ENCODE data around the gene YAF2. TPM values are rescaled to one million over a fixed set of nuclear protein-coding genes. Genes with fewer than 3 reads are reported as not detected.

YAF2 gene
- total RNA-seq, 1 experiment from 2014 or later = 15.0 TPM

- intact Hi-C loops (cut with micrococcal nuclease) = loop anchor here (10.0 kb wide), 1 partner anchor 1164 kb away; no protein-coding TSS in a partner anchor
Observed at GRCh38 chr12:42109031-42109430, 129.0 kb downstream of the YAF2 start.

More at GRCh38 chr12:42109031-42109430, 129.0 kb downstream of the YAF2 start:
- Histone ChIP-seq H3K27ac (ENCODE audit: low read depth, low read length) (no peak overlapping the region), H3K4me1 (ENCODE audit: control insufficient read depth in 1 of 2, insufficient read depth in 2 of 2, low read length in 2 of 2) (peaks cover 0 to 7% of the 10 kb centered on the region in 2 experiments; a peak in 2 of 4 replicates), H3K27me3 (ENCODE audit: insufficient read depth, low read length) (no peaks in the 10 kb centered on the region), H2AFZ (ENCODE audit: low read depth, low read length, poor library complexity, severe bottlenecking) (no peak overlapping the region), H3K9me2 (ENCODE audit: insufficient read depth) (no peaks in the 10 kb centered on the region), H4K20me1 (ENCODE audit: insufficient read depth) (no peaks in the 10 kb centered on the region), H3K9ac (ENCODE audit: low read length) (no peak overlapping the region), H3K79me2 (ENCODE audit: insufficient read depth, low read length) (no peaks in the 10 kb centered on the region), H3K36me3 (ENCODE audit: control insufficient read depth in 1 of 2, insufficient read depth in 2 of 2, low read length in 2 of 2) (no peaks in the 10 kb centered on the region), H3K9me3 (ENCODE audit: control insufficient read depth in 1 of 2, insufficient read depth in 1 of 2, low read depth in 1 of 2, low read length in 2 of 2) (no peaks in the 10 kb centered on the region), H3K4me3 (replicated peaks in 1 of 2; ENCODE audit: low read depth in 1 of 2, low read length in 2 of 2) (no peak overlapping the region), H3K4me2 (ENCODE audit: low read length) (no peak overlapping the region)
- RAD21 ChIA-PET (ENCODE audit: low non-redundant PET in 1 of 2, low total read pairs in 2 of 2, uncharacterized antibody in 2 of 2, unreplicated experiment in 2 of 2) = no interaction called here
- CTCF ChIA-PET = no interaction called here
- TF ChIP-seq ATF3 (IDR thresholded peaks at IDR 0.05) = no peak
- TF ChIP-seq REST (IDR thresholded peaks at IDR 0.05; ENCODE audit: low read depth) = no peak
- no peak for TF ChIP-seq SRF (IDR thresholded peaks at IDR 0.05; ENCODE audit: low read depth)
- no peak for TF ChIP-seq ZNF274 (IDR thresholded peaks at IDR 0.05; ENCODE audit: low read depth, low read length)
- no peak for TF ChIP-seq RAD21 (IDR thresholded peaks at IDR 0.05; ENCODE audit: low read depth)
- TF ChIP-seq ZFX (IDR thresholded peaks at IDR 0.05) = no peak
- no peak for TF ChIP-seq JUND (IDR thresholded peaks at IDR 0.05)
- TF ChIP-seq POLR2A (IDR thresholded peaks at IDR 0.05; ENCODE audit: borderline replicate concordance, extremely low read depth, insufficient read depth, insufficient read length) = no peak
- TF ChIP-seq EZH2 (IDR thresholded peaks at IDR 0.05) = no peak
- TF ChIP-seq EGR1 (IDR thresholded peaks at IDR 0.05; ENCODE audit: low read depth) = no peak
- TF ChIP-seq SIN3A (IDR thresholded peaks at IDR 0.05; ENCODE audit: low read depth) = no peak
- no peak for TF ChIP-seq ZBTB33 (IDR thresholded peaks at IDR 0.05; ENCODE audit: extremely low read depth, insufficient replicate concordance, low read length)
- no peak for TF ChIP-seq TCF7L2 (IDR thresholded peaks at IDR 0.05; ENCODE audit: borderline replicate concordance, extremely low read depth, insufficient read depth, insufficient read length)
- POLR2A ChIA-PET = no interaction called here
- no TSS peak for BruUV-seq (replicated peaks)
- ATAC-seq (no peak), DNase-seq (ENCODE audit: low read depth, low spot score) (no peak)

Other genes starting within 250 kb of the YAF2 start
- 9.0 TPM for gene GXYLT1, start 93.4 kb downstream of the YAF2 start, total RNA-seq (2021; ENCODE audit: unreplicated experiment)
- 68.1 TPM for gene ZCRB1, start 87.8 kb upstream of the YAF2 start, total RNA-seq (2021; ENCODE audit: unreplicated experiment)
- gene PPHLN1, start 87.9 kb upstream of the YAF2 start, total RNA-seq (2021; ENCODE audit: unreplicated experiment) = 57.4 TPM